LNCaP clone FGC (cell line): ENCODE data around the gene MARS1.

Experiments
- DNase-seq: peaks from one replicate; pipeline ENCODE4 v3.0.0-alpha.2; 2011; ENCODE audit warnings: low read depth
- H3K4me3 ChIP-seq: 2 replicates; pipeline ENCODE4 v1.5.1; 2011; ENCODE audit warnings: mild to moderate bottlenecking, low read depth, low read length, control low read depth
- TF ChIP-seq, protein P1 (sequence below): IDR thresholded peaks from 2 replicates; pipeline ENCODE4 v1.5.1; 2012; ENCODE audit warnings: mild to moderate bottlenecking; ENCODE audit not compliant: control insufficient read depth, insufficient read depth; ENCODE audit errors: extremely low read depth

Gene MARS1

DNA sequence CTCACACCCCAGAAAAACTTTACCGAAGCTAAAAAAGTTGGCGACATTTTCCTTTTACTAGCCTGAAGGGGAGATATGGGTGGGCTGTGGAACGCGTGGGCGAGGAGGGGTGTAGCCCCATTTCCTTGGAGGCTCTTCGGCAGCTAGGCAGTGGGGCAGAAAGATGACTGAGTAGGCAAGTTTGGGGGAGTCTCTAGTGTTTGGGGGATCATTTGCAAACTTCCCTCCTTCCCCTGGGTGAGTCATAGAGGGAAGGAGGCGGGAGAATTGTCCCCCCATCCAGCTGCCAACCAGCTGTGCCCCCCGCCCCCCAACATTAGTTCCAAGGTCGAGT is 26.0 kb upstream of the MARS1 start:
- peak overlapping the region; percentile 57 for H3K4me3 ChIP-seq
- DNase-seq: no peak
- TF ChIP-seq, protein P1, sequence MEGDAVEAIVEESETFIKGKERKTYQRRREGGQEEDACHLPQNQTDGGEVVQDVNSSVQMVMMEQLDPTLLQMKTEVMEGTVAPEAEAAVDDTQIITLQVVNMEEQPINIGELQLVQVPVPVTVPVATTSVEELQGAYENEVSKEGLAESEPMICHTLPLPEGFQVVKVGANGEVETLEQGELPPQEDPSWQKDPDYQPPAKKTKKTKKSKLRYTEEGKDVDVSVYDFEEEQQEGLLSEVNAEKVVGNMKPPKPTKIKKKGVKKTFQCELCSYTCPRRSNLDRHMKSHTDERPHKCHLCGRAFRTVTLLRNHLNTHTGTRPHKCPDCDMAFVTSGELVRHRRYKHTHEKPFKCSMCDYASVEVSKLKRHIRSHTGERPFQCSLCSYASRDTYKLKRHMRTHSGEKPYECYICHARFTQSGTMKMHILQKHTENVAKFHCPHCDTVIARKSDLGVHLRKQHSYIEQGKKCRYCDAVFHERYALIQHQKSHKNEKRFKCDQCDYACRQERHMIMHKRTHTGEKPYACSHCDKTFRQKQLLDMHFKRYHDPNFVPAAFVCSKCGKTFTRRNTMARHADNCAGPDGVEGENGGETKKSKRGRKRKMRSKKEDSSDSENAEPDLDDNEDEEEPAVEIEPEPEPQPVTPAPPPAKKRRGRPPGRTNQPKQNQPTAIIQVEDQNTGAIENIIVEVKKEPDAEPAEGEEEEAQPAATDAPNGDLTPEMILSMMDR: no peak

DNA sequence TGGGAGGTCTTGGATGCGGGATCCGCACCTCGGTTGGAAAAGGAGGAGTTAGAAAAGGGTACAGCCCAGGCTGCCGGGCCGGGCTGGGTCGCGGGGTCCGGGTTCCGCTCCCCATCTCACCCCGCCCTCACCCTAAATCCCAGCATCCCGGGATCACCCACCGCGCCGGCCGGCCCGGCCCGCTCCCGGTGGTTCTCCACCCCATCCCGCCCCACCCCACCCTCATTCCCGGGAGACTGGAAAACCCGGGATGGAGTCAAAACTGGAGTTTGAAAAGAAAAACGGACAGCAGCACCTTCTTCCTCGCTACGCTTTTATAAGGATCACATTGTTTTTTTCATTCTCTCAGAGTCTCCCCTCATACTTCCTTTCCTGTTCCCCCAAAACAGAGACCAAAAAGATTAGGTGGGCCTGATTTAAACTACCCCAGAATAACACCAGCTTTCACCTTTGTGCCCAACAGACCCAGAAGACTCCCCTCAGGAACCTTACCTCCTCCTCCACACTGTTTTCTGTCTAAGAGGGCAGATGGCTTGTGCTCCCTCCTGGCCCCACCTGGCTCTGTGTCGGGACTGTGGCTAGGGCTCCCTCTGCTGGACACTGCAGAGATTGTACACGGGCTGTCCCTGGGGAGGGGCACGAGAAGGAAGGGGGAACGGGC is 25.5 kb upstream of the MARS1 start:
- peak overlapping the region; percentile 57 for H3K4me3 ChIP-seq
- TF ChIP-seq, protein P1: peak; percentile 98
- DNase-seq: peak; percentile 67

DNA sequence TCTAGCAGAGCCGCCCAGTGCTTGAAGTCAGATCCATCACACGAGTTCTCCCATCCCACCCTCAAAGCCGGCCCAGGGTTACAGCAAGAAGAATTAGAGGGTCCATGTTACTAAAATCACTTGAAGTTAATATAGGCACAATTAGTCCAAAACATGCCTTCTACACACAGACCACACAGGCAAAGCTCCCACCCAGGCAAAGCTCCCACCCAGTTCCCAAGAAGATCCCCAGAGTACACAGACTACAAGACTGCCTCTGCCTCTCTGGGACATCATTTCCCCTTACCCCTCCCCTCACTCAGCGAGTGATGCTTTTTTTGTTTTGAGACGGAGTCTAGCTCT is 25.0 kb upstream of the MARS1 start:
- DNase-seq: no peak
- no peak overlapping the region for H3K4me3 ChIP-seq
- TF ChIP-seq, protein P1: no peak

DNA sequence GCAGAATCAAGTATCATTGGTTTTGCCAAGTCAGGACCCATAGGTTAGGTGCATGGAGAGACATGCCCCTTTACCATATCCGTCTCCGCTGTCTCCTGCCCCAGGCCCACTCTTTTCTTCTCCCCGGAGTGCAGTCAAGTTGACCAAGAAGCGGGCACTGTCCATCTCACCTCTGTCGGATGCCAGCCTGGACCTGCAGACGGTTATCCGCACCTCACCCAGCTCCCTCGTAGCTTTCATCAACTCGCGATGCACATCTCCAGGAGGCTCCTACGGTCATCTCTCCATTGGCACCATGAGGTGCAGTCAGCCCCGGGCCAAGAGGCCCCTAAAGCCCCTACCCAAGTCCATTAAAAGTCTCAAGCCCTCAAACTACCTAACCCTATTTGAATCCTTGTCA is 23.3 kb upstream of the MARS1 start:
- no peak overlapping the region for H3K4me3 ChIP-seq
- no peak for DNase-seq
- TF ChIP-seq, protein P1: no peak

DNA sequence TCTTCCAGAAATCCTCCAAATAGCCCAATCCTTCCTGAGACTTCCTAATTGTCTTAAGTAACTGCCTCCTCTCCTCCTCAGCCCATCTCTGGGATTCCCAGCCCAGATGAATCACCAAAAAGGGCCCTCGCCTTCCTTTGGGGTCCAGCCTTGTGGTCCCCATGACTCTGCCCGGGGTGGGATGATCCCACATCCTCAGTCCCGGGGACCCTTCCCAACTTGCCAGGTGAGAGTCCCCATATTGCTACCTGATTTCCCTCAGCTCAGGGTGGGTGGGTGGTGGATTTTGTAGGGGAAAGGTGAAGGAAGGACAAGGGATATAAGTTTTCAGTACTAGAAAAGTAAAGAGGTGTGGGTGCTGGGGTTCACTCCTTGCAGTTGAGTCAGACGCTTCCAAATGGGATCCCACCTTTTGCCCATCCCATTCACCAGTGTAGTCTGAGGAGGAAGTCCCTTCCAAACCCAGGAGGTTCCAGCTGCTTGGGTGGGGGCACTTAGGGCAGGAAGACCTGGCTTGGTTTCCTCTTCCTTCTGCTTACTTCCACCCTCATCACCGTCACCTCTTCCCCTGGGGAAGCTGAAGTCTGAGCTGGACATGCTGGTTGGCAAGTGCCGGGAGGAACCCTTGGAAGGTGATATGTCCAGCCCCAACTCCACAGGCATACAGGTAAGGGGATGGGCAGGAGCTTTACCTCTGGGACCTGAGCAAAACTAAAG is 22.7 kb upstream of the MARS1 start:
- no peak overlapping the region for H3K4me3 ChIP-seq
- TF ChIP-seq, protein P1: no peak
- DNase-seq: no peak

DNA sequence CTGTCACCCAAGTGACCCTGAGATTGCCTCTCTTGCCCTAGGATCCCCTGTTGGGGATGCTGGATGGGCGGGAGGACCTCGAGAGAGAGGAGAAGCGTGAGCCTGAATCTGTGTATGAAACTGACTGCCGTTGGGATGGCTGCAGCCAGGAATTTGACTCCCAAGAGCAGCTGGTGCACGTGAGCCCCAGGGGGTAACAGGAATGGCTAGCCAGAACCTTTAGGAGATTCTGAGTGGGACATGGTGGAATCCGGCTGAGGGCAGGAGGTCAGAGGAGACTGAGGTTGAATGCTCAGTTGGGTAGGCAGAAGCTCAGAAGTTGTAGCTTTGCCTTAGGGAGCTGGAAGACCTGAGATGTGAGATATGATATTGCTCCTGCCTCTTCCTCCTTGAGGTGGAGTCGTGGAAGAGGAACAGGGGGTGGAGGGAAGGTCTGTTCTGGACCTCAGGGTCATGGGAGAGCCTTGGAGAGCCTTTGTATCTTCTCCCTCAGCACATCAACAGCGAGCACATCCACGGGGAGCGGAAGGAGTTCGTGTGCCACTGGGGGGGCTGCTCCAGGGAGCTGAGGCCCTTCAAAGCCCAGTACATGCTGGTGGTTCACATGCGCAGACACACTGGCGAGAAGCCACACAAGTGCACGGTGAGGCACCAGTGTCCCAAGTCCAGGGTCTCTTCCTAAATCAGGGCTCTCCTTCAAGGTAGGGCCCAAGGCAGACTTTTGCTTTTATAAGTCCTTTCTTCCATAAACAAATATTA is 21.9 kb upstream of the MARS1 start:
- H3K4me3 ChIP-seq: no peak overlapping the region
- TF ChIP-seq, protein P1: no peak
- no peak for DNase-seq
